ENCODE data around the gene YRDC.

Gene YRDC

GRCh38 chr1:37807555-37808368 is at the start of gene YRDC, which contains the start of gene C1orf122:
YRDC (minus strand) TSS chr1:37808208; CDS start chr1:37808180, 28 bp downstream.
C1orf122 (plus strand) TSS chr1:37807790; CDS start chr1:37808405, 615 bp downstream.
- FAIRE-seq = no peak
- peak; percentile 98 for DNase-seq (ENCODE audit: insufficient read length, low spot score)
- TF ChIP-seq POLR2A (IDR thresholded peaks at IDR 0.05; ENCODE audit: low read depth, low read length) = peak; percentile 52

GRCh38 chr1:37854406-37854805 is 46.4 kb upstream of the YRDC start:
- DNase-seq (ENCODE audit: insufficient read length, low spot score) (no peak), FAIRE-seq (no peak)
- TF ChIP-seq POLR2A (IDR thresholded peaks at IDR 0.05; ENCODE audit: low read depth, low read length) = no peak

GRCh38 chr1:37853157-37853556 is 45.1 kb upstream of the YRDC start:
- DNase-seq (ENCODE audit: insufficient read length, low spot score) = no peak
- TF ChIP-seq POLR2A (IDR thresholded peaks at IDR 0.05; ENCODE audit: low read depth, low read length) = no peak
- no peak for FAIRE-seq

GRCh38 chr1:37851782-37852210 is 43.8 kb upstream of the YRDC start:
- TF ChIP-seq POLR2A (IDR thresholded peaks at IDR 0.05; ENCODE audit: low read depth, low read length) = no peak
- DNase-seq (ENCODE audit: insufficient read length, low spot score) = no peak
- FAIRE-seq = no peak

- TF ChIP-seq POLR2A (IDR thresholded peaks at IDR 0.05; ENCODE audit: low read depth, low read length) = no peak
- FAIRE-seq (no peak), DNase-seq (ENCODE audit: insufficient read length, low spot score) (no peak)
These were observed 43.3 kb upstream of the YRDC start for GRCh38 chr1:37851262-37851661.

- no peak for TF ChIP-seq POLR2A (IDR thresholded peaks at IDR 0.05; ENCODE audit: low read depth, low read length)
- DNase-seq (ENCODE audit: insufficient read length, low spot score) (no peak), FAIRE-seq (no peak)
These were observed 42.4 kb upstream of the YRDC start for GRCh38 chr1:37850352-37850955.

- no peak for TF ChIP-seq POLR2A (IDR thresholded peaks at IDR 0.05; ENCODE audit: low read depth, low read length)
- DNase-seq (ENCODE audit: insufficient read length, low spot score) = no peak
- FAIRE-seq = no peak
These were observed 41.5 kb upstream of the YRDC start for GRCh38 chr1:37849480-37849879.

GRCh38 chr1:37846647-37847339 is 38.8 kb upstream of the YRDC start:
- FAIRE-seq (no peak), DNase-seq (ENCODE audit: insufficient read length, low spot score) (no peak)
- TF ChIP-seq POLR2A (IDR thresholded peaks at IDR 0.05; ENCODE audit: low read depth, low read length) = no peak

GRCh38 chr1:37845786-37846185 is 37.8 kb upstream of the YRDC start:
- TF ChIP-seq POLR2A (IDR thresholded peaks at IDR 0.05; ENCODE audit: low read depth, low read length) = no peak

GRCh38 chr1:37845049-37845646 is 37.1 kb upstream of the YRDC start:
- FAIRE-seq = no peak
- DNase-seq (ENCODE audit: insufficient read length, low spot score) = no peak
- no peak for TF ChIP-seq POLR2A (IDR thresholded peaks at IDR 0.05; ENCODE audit: low read depth, low read length)

More at GRCh38 chr1:37845786-37846185, 37.8 kb upstream of the YRDC start:
- DNase-seq (ENCODE audit: insufficient read length, low spot score) (no peak), FAIRE-seq (no peak)

GRCh38 chr1:37844536-37844935 is 36.5 kb upstream of the YRDC start:
- FAIRE-seq (no peak), DNase-seq (ENCODE audit: insufficient read length, low spot score) (no peak)
- TF ChIP-seq POLR2A (IDR thresholded peaks at IDR 0.05; ENCODE audit: low read depth, low read length) = no peak

GRCh38 chr1:37841652-37842051 is 33.6 kb upstream of the YRDC start:
- no peak for TF ChIP-seq POLR2A (IDR thresholded peaks at IDR 0.05; ENCODE audit: low read depth, low read length)
- DNase-seq (ENCODE audit: insufficient read length, low spot score) (no peak), FAIRE-seq (no peak)

GRCh38 chr1:37840711-37841110 is 32.7 kb upstream of the YRDC start:
- DNase-seq (ENCODE audit: insufficient read length, low spot score) = no peak
- FAIRE-seq = no peak
- TF ChIP-seq POLR2A (IDR thresholded peaks at IDR 0.05; ENCODE audit: low read depth, low read length) = no peak

GRCh38 chr1:37839676-37840075 is 31.7 kb upstream of the YRDC start:
- FAIRE-seq = no peak
- no peak for TF ChIP-seq POLR2A (IDR thresholded peaks at IDR 0.05; ENCODE audit: low read depth, low read length)
- DNase-seq (ENCODE audit: insufficient read length, low spot score) = no peak

Measured in H54 (cell line).